Panc1 (cell line): ENCODE data around the gene TSHZ2. TPM values are rescaled to one million over a fixed set of nuclear protein-coding genes. Genes with fewer than 3 reads are reported as not detected.

Experiments
- ATAC-seq: fragments of 200-7000 bp; cut with Tn5 transposase; 2 replicates; pipeline ENCODE4 v1.9.1; 2020; ENCODE audit warnings: mild to moderate bottlenecking, moderate library complexity
- BruUV-seq: library from RNA; stranded (reverse); fragments of 400-500 nt; replicated peaks from 2 replicates; lab custom pipeline; 2021; lab: Mats Ljungman, UMichigan
- CTCF ChIA-PET: fragments of 300-600 bp; sonication (Branson Sonifier 250); formaldehyde crosslinking; loops from one replicate; lab custom pipeline; 2022; ENCODE audit warnings: antibody characterized with exemption; lab: Charles Lee
- POLR2A ChIA-PET: fragments of 300-600 bp; sonication (Branson Sonifier 250); formaldehyde crosslinking; loops from one replicate; lab custom pipeline; 2022; ENCODE audit warnings: antibody characterized with exemption; lab: Charles Lee
- DNase-seq: peaks from one replicate; pipeline ENCODE4 v3.0.0-alpha.2; 2010; ENCODE audit warnings: low read depth, low spot score
- H3K27ac ChIP-seq: 2 replicates; pipeline ENCODE4 v1.5.1; 2011; ENCODE audit warnings: mild to moderate bottlenecking, low read length, inconsistent platforms
- H3K27me3 ChIP-seq: fragments of 200-500 bp; sonication (Bioruptor generic); 2 replicates; pipeline ENCODE4 v1.6.0; 2014; ENCODE audit warnings: low read length, inconsistent platforms; ENCODE audit not compliant: control insufficient read depth, insufficient read depth
- H3K36me3 ChIP-seq: fragments of 200-500 bp; sonication (Bioruptor generic); 2 replicates; pipeline ENCODE4 v1.5.1; 2014; ENCODE audit warnings: inconsistent platforms, mild to moderate bottlenecking, low read length, moderate library complexity; ENCODE audit not compliant: control insufficient read depth, insufficient read depth
- H3K4me1 ChIP-seq: 2 replicates; pipeline ENCODE4 v1.5.1; 2011; ENCODE audit warnings: inconsistent platforms, mild to moderate bottlenecking, low read length, moderate library complexity; ENCODE audit not compliant: control insufficient read depth, insufficient read depth
- H3K4me3 ChIP-seq, 2 experiments: 2 replicates each; pipeline ENCODE4 v1.5.1; 2011 to 2012; ENCODE audit warnings: low read depth in 2 of 2, low read length in 2 of 2, mild to moderate bottlenecking in 2 of 2, inconsistent platforms in 1 of 2, moderate library complexity in 1 of 2
- H3K9me3 ChIP-seq: fragments of 200-500 bp; sonication (Bioruptor generic); 2 replicates; pipeline ENCODE4 v1.5.1; 2014; ENCODE audit warnings: low read depth, mild to moderate bottlenecking, inconsistent platforms, low read length, moderate library complexity; ENCODE audit not compliant: control insufficient read depth, insufficient read depth
- POLR2AphosphoS5 ChIP-seq: IDR thresholded peaks from 2 replicates; pipeline ENCODE4 v1.6.1; 2012; ENCODE audit warnings: mild to moderate bottlenecking, low read depth, low read length, moderate library complexity
- SIN3A ChIP-seq: IDR thresholded peaks from 2 replicates; pipeline ENCODE4 v1.6.1; 2012; ENCODE audit warnings: low read depth, mild to moderate bottlenecking, low read length, moderate library complexity, borderline replicate concordance; ENCODE audit not compliant: insufficient read depth
- TCF7L2 ChIP-seq: IDR thresholded peaks from 2 replicates; pipeline ENCODE4 v1.6.1; 2011; ENCODE audit warnings: mild to moderate bottlenecking, low read depth, low read length, inconsistent platforms
- in situ Hi-C: cut with HindIII; loops from 2 replicates; pipeline ENCODE4 v1.10.0; 2016; ENCODE audit warnings: low sequenced_read_pairs, low pct_unique_long_range_greater_than_20kb
- intact Hi-C: fragments of 100-400 bp; cut with micrococcal nuclease; formaldehyde crosslinking; loops from one replicate; pipeline ENCODE4 v1.10.0; 2022; ENCODE audit not compliant: unreplicated experiment
- total RNA-seq: library from RNA; stranded (reverse); gene quantifications from one replicate; pipeline ENCODE4 v1.2.1, GENCODE V29; 2021; ENCODE audit not compliant: unreplicated experiment
- TF ChIP-seq, protein P1 (sequence below): fragments of 450-650 bp; IDR thresholded peaks from 2 replicates; pipeline ENCODE4 v1.5.1; 2017; ENCODE audit warnings: mild to moderate bottlenecking
- TF ChIP-seq, protein P2 (sequence below), 2 experiments: IDR thresholded peaks; 2 replicates each; pipeline ENCODE4 v1.6.1; 2011 to 2012; ENCODE audit warnings: low read depth in 2 of 2, control low read depth in 1 of 2, low read length in 1 of 2, mild to moderate bottlenecking in 1 of 2, moderate library complexity in 1 of 2; ENCODE audit not compliant: insufficient read depth in 1 of 2

Gene TSHZ2
- total RNA-seq, 1 experiment from 2014 or later, result 0.36 TPM

DNA sequence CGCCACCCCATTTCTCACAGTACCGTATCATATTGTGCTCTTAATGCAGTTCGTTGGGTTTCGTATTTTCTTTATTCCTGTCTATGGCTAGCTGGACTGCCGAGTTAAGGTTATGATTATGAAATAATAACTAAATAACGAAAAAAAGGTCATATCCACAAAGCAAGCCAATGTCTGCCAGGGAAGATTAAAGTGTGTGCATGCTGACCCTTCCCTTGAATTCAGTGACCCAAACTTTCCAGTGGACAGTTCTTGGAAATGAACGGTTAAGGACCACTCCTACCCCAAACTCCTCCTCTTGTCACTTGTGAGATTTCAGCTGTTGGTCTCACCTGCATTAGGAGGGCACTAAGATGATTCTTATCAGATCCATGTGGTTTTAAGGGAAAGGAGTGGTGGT is 449.9 kb downstream of the TSHZ2 start:
- Histone ChIP-seq H3K36me3 (no peaks in the 10 kb centered on the region), H3K27me3 (no peaks in the 10 kb centered on the region), H3K4me1 (no peaks in the 10 kb centered on the region), H3K9me3 (no peaks in the 10 kb centered on the region), H3K27ac (no peak overlapping the region), H3K4me3 (no peak overlapping the region)
- BruUV-seq, result no TSS peak
- POLR2A ChIA-PET, result interaction anchor here (0.6 kb wide), 1 partner anchor 155 kb away, joined by 6 read pairs; no protein-coding TSS in a partner anchor
- in situ Hi-C loops (no loop called here), intact Hi-C loops (no loop called here)
- CTCF ChIA-PET, result interaction anchor here (0.6 kb wide), 1 partner anchor 1779 kb away, joined by 9 read pairs; no protein-coding TSS in a partner anchor
- TF ChIP-seq SIN3A, result no peak
- TF ChIP-seq, protein P1, sequence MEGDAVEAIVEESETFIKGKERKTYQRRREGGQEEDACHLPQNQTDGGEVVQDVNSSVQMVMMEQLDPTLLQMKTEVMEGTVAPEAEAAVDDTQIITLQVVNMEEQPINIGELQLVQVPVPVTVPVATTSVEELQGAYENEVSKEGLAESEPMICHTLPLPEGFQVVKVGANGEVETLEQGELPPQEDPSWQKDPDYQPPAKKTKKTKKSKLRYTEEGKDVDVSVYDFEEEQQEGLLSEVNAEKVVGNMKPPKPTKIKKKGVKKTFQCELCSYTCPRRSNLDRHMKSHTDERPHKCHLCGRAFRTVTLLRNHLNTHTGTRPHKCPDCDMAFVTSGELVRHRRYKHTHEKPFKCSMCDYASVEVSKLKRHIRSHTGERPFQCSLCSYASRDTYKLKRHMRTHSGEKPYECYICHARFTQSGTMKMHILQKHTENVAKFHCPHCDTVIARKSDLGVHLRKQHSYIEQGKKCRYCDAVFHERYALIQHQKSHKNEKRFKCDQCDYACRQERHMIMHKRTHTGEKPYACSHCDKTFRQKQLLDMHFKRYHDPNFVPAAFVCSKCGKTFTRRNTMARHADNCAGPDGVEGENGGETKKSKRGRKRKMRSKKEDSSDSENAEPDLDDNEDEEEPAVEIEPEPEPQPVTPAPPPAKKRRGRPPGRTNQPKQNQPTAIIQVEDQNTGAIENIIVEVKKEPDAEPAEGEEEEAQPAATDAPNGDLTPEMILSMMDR, result no peak
- TF ChIP-seq TCF7L2, result no peak
- TF ChIP-seq, protein P2, sequence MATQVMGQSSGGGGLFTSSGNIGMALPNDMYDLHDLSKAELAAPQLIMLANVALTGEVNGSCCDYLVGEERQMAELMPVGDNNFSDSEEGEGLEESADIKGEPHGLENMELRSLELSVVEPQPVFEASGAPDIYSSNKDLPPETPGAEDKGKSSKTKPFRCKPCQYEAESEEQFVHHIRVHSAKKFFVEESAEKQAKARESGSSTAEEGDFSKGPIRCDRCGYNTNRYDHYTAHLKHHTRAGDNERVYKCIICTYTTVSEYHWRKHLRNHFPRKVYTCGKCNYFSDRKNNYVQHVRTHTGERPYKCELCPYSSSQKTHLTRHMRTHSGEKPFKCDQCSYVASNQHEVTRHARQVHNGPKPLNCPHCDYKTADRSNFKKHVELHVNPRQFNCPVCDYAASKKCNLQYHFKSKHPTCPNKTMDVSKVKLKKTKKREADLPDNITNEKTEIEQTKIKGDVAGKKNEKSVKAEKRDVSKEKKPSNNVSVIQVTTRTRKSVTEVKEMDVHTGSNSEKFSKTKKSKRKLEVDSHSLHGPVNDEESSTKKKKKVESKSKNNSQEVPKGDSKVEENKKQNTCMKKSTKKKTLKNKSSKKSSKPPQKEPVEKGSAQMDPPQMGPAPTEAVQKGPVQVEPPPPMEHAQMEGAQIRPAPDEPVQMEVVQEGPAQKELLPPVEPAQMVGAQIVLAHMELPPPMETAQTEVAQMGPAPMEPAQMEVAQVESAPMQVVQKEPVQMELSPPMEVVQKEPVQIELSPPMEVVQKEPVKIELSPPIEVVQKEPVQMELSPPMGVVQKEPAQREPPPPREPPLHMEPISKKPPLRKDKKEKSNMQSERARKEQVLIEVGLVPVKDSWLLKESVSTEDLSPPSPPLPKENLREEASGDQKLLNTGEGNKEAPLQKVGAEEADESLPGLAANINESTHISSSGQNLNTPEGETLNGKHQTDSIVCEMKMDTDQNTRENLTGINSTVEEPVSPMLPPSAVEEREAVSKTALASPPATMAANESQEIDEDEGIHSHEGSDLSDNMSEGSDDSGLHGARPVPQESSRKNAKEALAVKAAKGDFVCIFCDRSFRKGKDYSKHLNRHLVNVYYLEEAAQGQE (IDR thresholded peaks at IDR 0.05; ENCODE audit: insufficient read depth in 1 of 2, low read depth in 2 of 2, low read length in 1 of 2), result no peak
- no peak for TF ChIP-seq POLR2AphosphoS5
- ATAC-seq, result no peak
- no peak for DNase-seq

DNA sequence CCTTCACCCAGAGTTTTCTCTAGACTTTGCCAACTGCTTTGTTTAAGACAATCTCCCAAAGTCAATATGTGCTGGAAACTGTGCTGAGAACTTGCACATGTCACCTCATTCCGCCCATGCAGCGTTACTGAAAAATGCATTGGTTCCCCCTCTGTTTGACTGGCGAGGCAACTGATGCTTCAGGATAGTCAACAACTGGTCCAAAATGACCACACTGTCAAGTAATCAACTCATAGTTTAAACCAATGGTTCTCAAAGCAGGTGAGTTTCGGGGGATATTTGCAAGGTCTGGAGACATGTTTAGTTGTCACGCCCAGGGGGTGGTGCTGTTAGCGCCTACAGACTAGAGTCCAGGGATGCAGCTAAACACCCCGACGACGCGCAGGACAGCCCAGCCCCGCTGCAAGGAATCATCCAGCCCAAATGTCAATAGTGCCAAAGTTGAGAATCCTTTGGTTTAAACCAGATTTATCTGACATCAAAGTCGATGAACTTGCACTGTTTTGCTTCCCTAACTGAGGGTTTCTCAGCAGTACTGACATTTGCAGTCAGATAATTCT is 451.5 kb downstream of the TSHZ2 start:
- no TSS peak for BruUV-seq
- no peak overlapping the region for H3K4me3 ChIP-seq
- no peak for DNase-seq
- H3K36me3 ChIP-seq, result no peaks in the 10 kb centered on the region
- in situ Hi-C loops (no loop called here), intact Hi-C loops (no loop called here)
- H3K27ac ChIP-seq, result no peak overlapping the region
- ATAC-seq, result no peak
- no peaks in the 10 kb centered on the region for H3K9me3 ChIP-seq
- ChIA-PET CTCF (no interaction called here), POLR2A (no interaction called here)
- TF ChIP-seq, protein P1, result no peak
- TF ChIP-seq TCF7L2, result no peak
- TF ChIP-seq POLR2AphosphoS5, result no peak
- no peaks in the 10 kb centered on the region for H3K4me1 ChIP-seq
- no peaks in the 10 kb centered on the region for H3K27me3 ChIP-seq
